HEK293 (cell line): ENCODE data around the gene LRRK1.

ENCODE experiments used
- CTCF ChIP-seq: fragments of 450-650 bp; formaldehyde crosslinking; IDR thresholded peaks from 2 replicates; pipeline ENCODE4 v1.5.1; 2016; ENCODE audit warnings: missing biosample characterization, missing genetic modification characterization
- PRDM10 ChIP-seq: fragments of 450-650 bp; formaldehyde crosslinking; IDR thresholded peaks from 2 replicates; pipeline ENCODE4 v1.5.1; 2016; ENCODE audit warnings: missing biosample characterization, missing genetic modification characterization
- ZBTB26 ChIP-seq: fragments of 450-650 bp; formaldehyde crosslinking; optimal IDR thresholded peaks from 2 replicates; pipeline ENCODE3; 2016; ENCODE audit warnings: missing biosample characterization, mild to moderate bottlenecking, missing genetic modification characterization
- ZNF10 ChIP-seq: fragments of 450-650 bp; formaldehyde crosslinking; IDR thresholded peaks from 2 replicates; pipeline ENCODE4 v1.5.1; 2017; ENCODE audit warnings: missing biosample characterization, missing genetic modification characterization
- ZNF610 ChIP-seq: fragments of 450-650 bp; formaldehyde crosslinking; IDR thresholded peaks from 2 replicates; pipeline ENCODE4 v1.5.1; 2016; ENCODE audit warnings: missing biosample characterization, missing genetic modification characterization, borderline replicate concordance
- ZNF707 ChIP-seq: fragments of 450-650 bp; formaldehyde crosslinking; IDR thresholded peaks from 2 replicates; pipeline ENCODE4 v1.5.1; 2016; ENCODE audit warnings: missing biosample characterization, missing genetic modification characterization

- TF ChIP-seq ZNF610 = no peak
- no peak for TF ChIP-seq CTCF (tag by site-specific recombination)
- no peak for TF ChIP-seq ZNF10
- no peak for TF ChIP-seq ZNF707 (tag by site-specific recombination)
- no peak for TF ChIP-seq PRDM10 (tag by site-specific recombination)
- no peak for TF ChIP-seq ZBTB26 (tag by site-specific recombination)
Measured at GRCh38 chr15:100923076-100923475, 3.9 kb downstream of the LRRK1 start.
